ENCODE results near the gene TAS2R31. TPM values are rescaled to one million over a fixed set of nuclear protein-coding genes. Genes with fewer than 3 reads are reported as not detected.
"Not testable (repeated sequence)": the region's sequence is repeated elsewhere in the genome, so short reads cannot be mapped to it uniquely, and the experiment has no call there.

The TAS2R31 gene
- total RNA-seq = 3.8 and 6.8 TPM in 2 replicates

- no peak for DNase-seq
These were observed at the start of gene TAS2R31 for GRCh38 chr12:11031307-11031706. Gene TAS2R31 (minus strand): TSS chr12:11031407. CDS start chr12:11031335, 72 bp downstream.

- DNase-seq = no peak
These were observed 47.0 kb upstream of the TAS2R31 start for GRCh38 chr12:11078246-11078645.

GRCh38 chr12:11075642-11076041 lies 44.4 kb upstream of the TAS2R31 start:
- no peak for DNase-seq

GRCh38 chr12:11071414-11071813 lies 40.2 kb upstream of the TAS2R31 start:
- DNase-seq = peak; percentile 21

- DNase-seq = no peak
These were observed 39.8 kb upstream of the TAS2R31 start for GRCh38 chr12:11070999-11071398.

- DNase-seq = no peak
These were observed 38.7 kb upstream of the TAS2R31 start for GRCh38 chr12:11069854-11070365.

GRCh38 chr12:11067514-11067913 lies 36.3 kb upstream of the TAS2R31 start:
- DNase-seq = no peak

- not testable (repeated sequence) for DNase-seq
These were observed 31.0 kb upstream of the TAS2R31 start, which contains the start of gene TAS2R46 for GRCh38 chr12:11062194-11062593. Gene TAS2R46 (minus strand): TSS chr12:11062294. CDS start chr12:11062294, 0 bp downstream.

- no peak for DNase-seq
These were observed 28.6 kb upstream of the TAS2R31 start for GRCh38 chr12:11059784-11060183.

GRCh38 chr12:11059041-11059440 lies 27.8 kb upstream of the TAS2R31 start:
- no peak for DNase-seq

GRCh38 chr12:11055306-11055705 lies 24.1 kb upstream of the TAS2R31 start:
- DNase-seq = no peak

GRCh38 chr12:11049806-11050531 lies 18.8 kb upstream of the TAS2R31 start:
- not testable (repeated sequence) for DNase-seq

GRCh38 chr12:11041366-11041765 lies 10.2 kb upstream of the TAS2R31 start:
- DNase-seq = not testable (repeated sequence)

- DNase-seq = peak; percentile 7
These were observed 9.0 kb upstream of the TAS2R31 start for GRCh38 chr12:11040162-11040561.

GRCh38 chr12:11039171-11039570 lies 8.0 kb upstream of the TAS2R31 start:
- DNase-seq = peak; percentile 18

GRCh38 chr12:11033959-11034358 lies 2.8 kb upstream of the TAS2R31 start:
- not testable (repeated sequence) for DNase-seq

- no peak for DNase-seq
These were observed 5.1 kb downstream of the TAS2R31 start for GRCh38 chr12:11026118-11026517.

- DNase-seq = no peak
These were observed 7.8 kb downstream of the TAS2R31 start for GRCh38 chr12:11023387-11023786.

GRCh38 chr12:11022520-11022919 lies 8.7 kb downstream of the TAS2R31 start, which contains the start of gene TAS2R19:
Gene TAS2R19 (minus strand): TSS chr12:11022620. CDS start chr12:11022571, 49 bp downstream.
- no peak for DNase-seq

- no peak for DNase-seq
These were observed 14.3 kb downstream of the TAS2R31 start for GRCh38 chr12:11016937-11017336.

- peak; percentile 35 for DNase-seq
These were observed 15.3 kb downstream of the TAS2R31 start for GRCh38 chr12:11015775-11016430.

GRCh38 chr12:11014234-11014633 lies 17.0 kb downstream of the TAS2R31 start:
- DNase-seq = no peak

GRCh38 chr12:11007608-11008007 lies 23.6 kb downstream of the TAS2R31 start:
- DNase-seq = no peak

- DNase-seq = no peak
These were observed 33.0 kb downstream of the TAS2R31 start, which contains the start of gene TAS2R20 for GRCh38 chr12:10998204-10998603. Gene TAS2R20 (minus strand): TSS chr12:10998304. CDS start chr12:10997875, 429 bp downstream.
